ELF-1 (cell line): Measurements from ENCODE around the gene ZNF229.
"Not testable (repeated sequence)": the region's sequence is repeated elsewhere in the genome, so short reads cannot be mapped to it uniquely, and the experiment has no call there.

ENCODE experiments used
- DNase-seq: peaks from one replicate; pipeline ENCODE4 v3.0.0-alpha.2; 2016; ENCODE audit warnings: low read depth, low spot score

ZNF229 gene

GRCh38 chr19:44447916-44448674 is at the start of gene ZNF229:
TSS of gene ZNF229 (minus strand) at chr19:44448472. CDS start at chr19:44442847, 5,625 bp downstream.
- peak; percentile 96 for DNase-seq

GRCh38 chr19:44496711-44497110 is 48.4 kb upstream of the ZNF229 start:
- DNase-seq = no peak

DNA sequence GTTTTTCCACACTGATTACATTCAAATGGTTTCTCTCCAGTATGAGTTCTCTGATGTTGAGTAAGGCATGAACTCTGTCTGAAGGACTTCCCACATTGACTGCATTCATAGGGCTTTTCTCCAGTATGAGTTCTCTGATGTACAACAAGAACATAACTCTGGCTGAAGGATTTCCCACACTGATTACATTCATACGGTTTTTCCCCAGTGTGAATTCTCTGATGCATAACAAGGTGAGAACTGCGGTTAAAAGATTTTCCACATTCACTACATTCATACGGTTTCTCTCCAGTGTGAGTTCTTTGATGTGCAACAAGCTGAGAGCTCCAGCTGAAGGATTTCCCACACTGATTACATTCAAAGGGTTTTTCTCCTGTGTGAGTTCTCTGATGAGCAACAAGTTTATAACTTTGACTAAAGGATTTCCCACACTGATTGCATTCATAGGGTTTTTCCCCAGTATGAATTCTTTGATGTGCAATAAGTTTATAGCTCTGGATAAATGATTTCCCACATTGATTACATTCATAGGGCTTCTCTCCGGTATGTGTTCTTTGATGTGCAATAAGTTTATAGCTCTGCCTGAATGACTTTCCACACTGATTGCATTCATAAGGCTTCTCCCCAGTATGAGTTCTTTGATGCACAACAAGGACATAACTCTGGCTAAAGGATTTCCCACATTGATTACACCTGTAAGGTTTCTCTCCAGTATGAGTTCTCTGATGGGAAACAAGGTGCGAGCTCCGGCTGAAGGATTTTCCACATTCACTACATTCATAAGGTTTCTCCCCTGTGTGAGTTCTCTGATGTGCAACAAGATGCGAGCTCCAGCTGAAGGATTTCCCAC is 28.5 kb upstream of the ZNF229 start:
- peak; percentile 19 for DNase-seq

GRCh38 chr19:44468730-44469129 is 20.5 kb upstream of the ZNF229 start:
- not testable (repeated sequence) for DNase-seq

DNA sequence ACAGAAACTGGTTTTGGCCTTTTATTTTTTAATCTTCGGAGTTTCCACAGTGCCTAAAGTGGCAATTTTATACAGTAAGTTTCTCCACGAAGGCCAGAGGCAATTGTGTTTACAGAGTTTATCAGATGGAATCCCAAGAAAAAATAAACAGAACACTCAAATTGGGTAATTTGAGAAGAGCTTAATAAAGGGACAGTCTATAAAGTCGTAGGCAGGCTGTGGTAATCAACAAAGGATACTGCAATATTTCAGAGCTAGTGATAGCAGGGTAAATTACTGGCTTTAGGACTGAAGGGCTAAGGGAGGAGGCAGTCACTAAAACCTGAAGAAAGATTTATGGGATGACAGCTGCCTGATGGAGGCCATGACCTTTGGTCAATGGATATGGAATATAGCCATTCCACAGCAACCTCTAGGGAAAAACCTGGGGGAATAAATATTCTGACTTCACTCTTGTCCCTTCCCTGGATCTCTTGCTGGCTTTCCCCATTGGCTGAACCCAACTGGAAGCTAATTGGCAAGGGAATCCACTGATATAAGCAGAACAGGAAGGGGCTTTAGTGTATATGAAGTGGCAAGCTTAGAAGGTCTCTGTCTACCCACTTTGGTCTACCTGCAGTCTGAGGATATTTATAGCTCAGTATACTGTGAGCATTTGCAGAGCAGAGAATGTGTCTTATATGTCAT is 14.5 kb upstream of the ZNF229 start:
- DNase-seq = not testable (repeated sequence)

- DNase-seq = not testable (repeated sequence)
Observed at GRCh38 chr19:44456016-44456415, 7.7 kb upstream of the ZNF229 start.

- no peak for DNase-seq
Observed at GRCh38 chr19:44455100-44455499, 6.8 kb upstream of the ZNF229 start.

GRCh38 chr19:44452367-44452766 is 4.1 kb upstream of the ZNF229 start:
- DNase-seq = no peak

GRCh38 chr19:44451687-44452086 is 3.4 kb upstream of the ZNF229 start:
- DNase-seq = no peak

- DNase-seq = no peak
Observed at GRCh38 chr19:44438441-44438840, 9.8 kb downstream of the ZNF229 start.

DNA sequence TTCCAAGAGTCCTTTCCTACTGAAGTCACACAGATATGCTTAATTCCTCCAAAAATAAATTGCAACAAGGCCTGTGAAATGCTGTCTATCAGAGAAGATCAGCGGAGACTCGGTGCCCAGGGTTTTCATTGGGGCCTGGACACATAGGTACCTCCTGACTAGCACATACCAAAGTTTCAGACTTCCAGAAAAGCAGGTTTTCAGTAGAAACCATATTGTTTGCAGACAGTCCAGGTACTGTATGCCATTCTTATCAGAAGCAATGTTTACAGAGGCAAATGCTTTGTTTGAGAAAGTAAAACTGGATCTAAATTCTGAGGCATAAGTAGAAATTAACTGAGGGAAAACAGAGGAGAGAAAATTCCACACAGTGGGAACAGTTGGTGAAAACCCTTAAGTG is 12.8 kb downstream of the ZNF229 start:
- no peak for DNase-seq

DNA sequence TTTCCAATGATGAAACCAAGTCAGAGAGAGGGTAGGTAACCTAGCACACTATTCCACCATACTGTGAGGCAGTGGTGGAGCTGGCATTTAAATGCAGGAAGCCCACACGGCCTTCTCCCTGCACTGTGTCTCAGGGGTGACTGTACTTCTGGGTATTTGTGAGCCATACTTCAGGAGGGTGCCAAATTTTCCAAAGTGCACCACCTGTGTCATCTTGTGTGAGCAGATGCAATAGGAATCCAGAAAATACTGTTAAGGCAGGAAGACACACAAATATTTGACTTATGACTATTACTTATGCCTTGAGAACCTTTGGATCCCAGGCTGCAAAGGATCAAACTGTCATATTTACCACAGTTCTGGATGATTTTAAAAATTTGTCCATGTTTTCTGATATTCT is 17.3 kb downstream of the ZNF229 start:
- no peak for DNase-seq

DNA sequence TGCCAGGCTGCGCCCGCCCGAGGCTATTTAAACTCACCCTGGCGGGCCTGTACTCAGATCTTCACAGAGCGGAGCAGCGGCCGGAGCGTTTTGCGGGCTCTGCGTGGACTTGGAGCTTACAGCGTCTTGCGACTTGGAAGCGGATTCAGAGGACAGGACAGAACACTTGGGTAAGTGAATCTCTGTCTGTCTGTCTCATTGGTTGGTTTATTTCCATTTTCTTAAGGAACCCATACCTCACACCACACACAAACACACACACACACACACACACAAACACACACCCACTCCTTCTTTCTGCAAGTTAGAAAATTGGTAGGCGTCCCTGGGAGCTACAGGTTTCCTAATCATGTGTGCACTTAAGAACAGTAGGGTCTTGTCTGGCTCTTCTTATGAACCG is 32.7 kb downstream of the ZNF229 start:
- not testable (repeated sequence) for DNase-seq

GRCh38 chr19:44401139-44402115 is 46.8 kb downstream of the ZNF229 start, which contains the start of gene ZNF285:
TSS of gene ZNF285 (minus strand) at chr19:44401608. CDS start at chr19:44397213, 4,395 bp downstream.
- peak; percentile 98 for DNase-seq

GRCh38 chr19:44389268-44389667 is 59.0 kb downstream of the ZNF229 start:
- not testable (repeated sequence) for DNase-seq
